DOHH2 (cell line): ENCODE data around the gene DUSP8.

Source experiments
- H3F3A ChIP-seq: fragments of 200-600 bp; sonication (generic), shearing (Covaris generic); 2 replicates; pipeline ENCODE4 v1.6.0; 2016; ENCODE audit warnings: antibody characterized with exemption, mild to moderate bottlenecking; ENCODE audit not compliant: control insufficient read depth, insufficient read depth
- H3K27ac ChIP-seq: fragments of 200-600 bp; sonication (generic); 2 replicates; pipeline ENCODE4 v1.5.1; 2014; ENCODE audit warnings: low read depth, mild to moderate bottlenecking, low read length, moderate library complexity
- H3K27me3 ChIP-seq: fragments of 200-600 bp; sonication (generic); 2 replicates; pipeline ENCODE4 v1.6.1; 2014; ENCODE audit warnings: mild to moderate bottlenecking, low read length, mixed read lengths; ENCODE audit not compliant: control insufficient read depth
- H3K36me3 ChIP-seq: fragments of 200-600 bp; sonication (generic); 2 replicates; pipeline ENCODE4 v1.6.1; 2014; ENCODE audit warnings: mild to moderate bottlenecking, low read length, moderate library complexity, mixed read lengths; ENCODE audit not compliant: control insufficient read depth
- H3K4me1 ChIP-seq: fragments of 200-600 bp; sonication (generic); 2 replicates; pipeline ENCODE4 v1.6.1; 2014; ENCODE audit warnings: mild to moderate bottlenecking, low read length, mixed read lengths; ENCODE audit not compliant: control insufficient read depth
- H3K4me2 ChIP-seq: fragments of 200-600 bp; sonication (generic); 2 replicates; pipeline ENCODE4 v1.6.0; 2014; ENCODE audit warnings: mild to moderate bottlenecking, low read length, moderate library complexity
- H3K4me3 ChIP-seq: fragments of 200-600 bp; sonication (generic); 2 replicates; pipeline ENCODE4 v1.5.1; 2014; ENCODE audit warnings: mild to moderate bottlenecking, low read length, mixed read lengths
- H3K79me2 ChIP-seq: fragments of 200-600 bp; sonication (generic); 2 replicates; pipeline ENCODE4 v1.6.1; 2014; ENCODE audit warnings: mild to moderate bottlenecking, low read length, mixed read lengths; ENCODE audit not compliant: control insufficient read depth
- H3K9me2 ChIP-seq: fragments of 200-600 bp; sonication (generic); replicated peaks from 2 replicates; pipeline ENCODE4 v1.6.1; 2014; ENCODE audit warnings: mild to moderate bottlenecking, low read length, mixed read lengths; ENCODE audit not compliant: control insufficient read depth
- H3K9me3 ChIP-seq: fragments of 200-600 bp; sonication (generic); 2 replicates; pipeline ENCODE4 v1.6.1; 2014; ENCODE audit warnings: antibody characterized with exemption, low read length, mixed read lengths; ENCODE audit not compliant: control insufficient read depth, insufficient read depth
- H4K20me1 ChIP-seq: fragments of 200-600 bp; sonication (generic); 2 replicates; pipeline ENCODE4 v1.6.0; 2014; ENCODE audit warnings: low read depth, mild to moderate bottlenecking, antibody characterized with exemption, low read length, moderate library complexity; ENCODE audit not compliant: control insufficient read depth, insufficient read depth
- CTCF ChIP-seq: fragments of 200-600 bp; sonication (generic); IDR thresholded peaks from one replicate; pipeline ENCODE4 v1.5.1; 2014; ENCODE audit warnings: antibody characterized with exemption, mild to moderate bottlenecking, low read depth, low read length; ENCODE audit not compliant: poor library complexity, severe bottlenecking
- EZH2phosphoT487 ChIP-seq: fragments of 200-600 bp; sonication (generic); IDR thresholded peaks from 2 replicates; pipeline ENCODE4 v1.6.1; 2017; ENCODE audit warnings: borderline replicate concordance, mild to moderate bottlenecking, antibody characterized with exemption, low read length, moderate library complexity, mixed read lengths

Gene DUSP8

GRCh38 chr11:1565173-1565903 lies 6.7 kb downstream of the DUSP8 start:
- Histone ChIP-seq H3K9me3 (no peaks in the 10 kb centered on the region), H4K20me1 (no peaks in the 10 kb centered on the region), H3K4me2 (no peak overlapping the region), H3K4me3 (no peak overlapping the region), H3F3A (no peaks in the 10 kb centered on the region), H3K4me1 (no peaks in the 10 kb centered on the region), H3K9me2 (no peaks in the 10 kb centered on the region), H3K36me3 (no peaks in the 10 kb centered on the region), H3K27me3 (peaks cover 9% of the 10 kb centered on the region; the same call in 1 of the 2 replicates), H3K79me2 (no peaks in the 10 kb centered on the region), H3K27ac (no peak overlapping the region)
- no peak for TF ChIP-seq CTCF
- TF ChIP-seq EZH2phosphoT487 = no peak

GRCh38 chr11:1564535-1565172 lies 7.4 kb downstream of the DUSP8 start:
- Histone ChIP-seq H3F3A (no peaks in the 10 kb centered on the region), H4K20me1 (no peaks in the 10 kb centered on the region), H3K9me3 (no peaks in the 10 kb centered on the region), H3K27me3 (peaks cover 2% of the 10 kb centered on the region; the same call in 1 of the 2 replicates), H3K4me3 (no peak overlapping the region), H3K36me3 (no peaks in the 10 kb centered on the region), H3K27ac (no peak overlapping the region), H3K4me2 (no peak overlapping the region), H3K9me2 (no peaks in the 10 kb centered on the region), H3K4me1 (no peaks in the 10 kb centered on the region), H3K79me2 (no peaks in the 10 kb centered on the region)
- TF ChIP-seq EZH2phosphoT487 = no peak
- TF ChIP-seq CTCF = no peak

GRCh38 chr11:1563697-1564534 lies 8.2 kb downstream of the DUSP8 start:
- H3K79me2 ChIP-seq = no peaks in the 10 kb centered on the region
- no peaks in the 10 kb centered on the region for H3K9me3 ChIP-seq
- H3K9me2 ChIP-seq = no peaks in the 10 kb centered on the region
- H3K4me3 ChIP-seq = no peak overlapping the region
- no peaks in the 10 kb centered on the region for H4K20me1 ChIP-seq
- H3K27me3 ChIP-seq = no peaks in the 10 kb centered on the region
- H3F3A ChIP-seq = no peaks in the 10 kb centered on the region
- H3K36me3 ChIP-seq = no peaks in the 10 kb centered on the region
- TF ChIP-seq EZH2phosphoT487 = no peak
- no peak for TF ChIP-seq CTCF
- no peak overlapping the region for H3K4me2 ChIP-seq
- H3K27ac ChIP-seq = no peak overlapping the region
- H3K4me1 ChIP-seq = no peaks in the 10 kb centered on the region
